Mesenteric fat pad (tissue), 1 donor: ENCODE results near the gene SLC43A2. TPM values are rescaled to one million over a fixed set of nuclear protein-coding genes. Genes with fewer than 3 reads are reported as not detected.

Experiments used
- DNase-seq: peaks from one replicate; pipeline ENCODE4 v3.0.0-alpha.2; 2020; ENCODE audit warnings: low spot score
- total RNA-seq: library from RNA; stranded (reverse); fragmentation: NEBNext Ultra II Directional; extraction: Animal tissue kit (Norgen Biotek cat#: 25700); gene quantifications from one replicate; pipeline ENCODE4 v1.2.1, GENCODE V29; 2021
- donor health status: DM: yes; HTN: yes; CAD: no.

Gene SLC43A2
- total RNA-seq, 1 donor from 2014 or later = 31.4 TPM

DNA sequence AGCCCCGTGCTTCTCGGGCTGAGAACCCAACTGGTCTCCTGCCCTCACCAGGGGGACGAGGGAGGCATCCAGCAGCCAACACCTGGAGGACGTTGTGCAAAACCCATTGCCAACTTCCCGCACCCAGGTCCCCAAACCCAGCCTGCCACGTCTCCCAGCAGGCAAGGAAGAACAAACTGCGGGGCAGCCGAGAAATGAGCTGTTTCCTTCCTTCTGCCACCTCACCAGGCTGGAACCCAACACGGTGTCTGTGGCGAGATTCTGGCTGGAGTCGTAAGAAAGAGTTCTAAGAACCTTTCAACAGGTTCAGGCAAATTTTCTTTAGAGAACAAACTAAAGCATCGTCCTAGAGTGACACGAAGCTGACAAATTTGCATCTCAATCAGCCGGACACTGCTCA lies 3.6 kb downstream of the SLC43A2 start:
- no peak for DNase-seq

DNA sequence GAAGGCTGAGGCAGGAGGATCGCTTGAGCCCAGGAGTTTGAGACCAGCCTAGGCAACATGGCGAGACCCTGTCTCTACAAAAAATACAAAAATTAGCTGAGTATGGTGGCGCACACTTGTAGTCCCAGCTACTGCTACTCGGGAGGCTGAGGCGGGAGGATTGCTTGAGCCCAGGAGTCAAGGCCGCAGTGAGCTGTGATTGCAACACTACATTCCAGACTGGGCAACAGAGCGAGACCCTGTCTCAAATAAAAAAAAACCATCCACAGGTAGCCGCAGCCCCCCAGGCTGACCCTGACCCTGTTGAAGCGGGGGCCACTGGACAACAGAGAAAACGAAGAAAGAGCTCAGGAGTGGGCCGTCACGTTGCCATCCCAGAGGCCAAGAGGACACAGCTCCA lies 4.0 kb downstream of the SLC43A2 start:
- no peak for DNase-seq

DNA sequence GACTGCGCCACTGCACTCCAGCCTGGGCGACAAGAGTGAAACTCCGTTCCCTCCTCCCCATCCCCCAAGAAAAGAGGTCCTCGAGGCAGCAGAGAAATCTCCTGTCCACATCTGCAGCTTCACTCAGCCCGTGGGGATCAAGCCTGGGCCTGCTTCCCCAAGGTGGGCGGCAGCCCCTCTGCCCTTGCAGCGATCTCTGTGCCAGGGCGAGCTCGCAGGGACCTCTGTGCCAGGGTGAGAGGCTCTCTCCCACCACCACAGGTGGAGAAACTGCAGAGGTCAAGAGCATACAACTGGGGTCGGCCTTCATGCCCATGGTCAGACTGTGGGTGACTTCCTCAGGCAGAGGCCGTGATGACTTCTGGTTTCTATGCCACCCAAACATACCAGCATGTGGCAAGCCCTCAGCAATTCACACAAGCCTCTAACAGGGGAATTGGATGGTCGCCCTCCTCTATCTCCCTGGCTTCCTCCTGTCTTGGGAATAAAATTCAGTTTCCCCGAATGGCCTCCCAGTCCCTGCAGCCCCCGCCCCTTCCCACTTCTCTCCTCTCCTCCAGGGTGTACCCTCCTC lies 5.5 kb downstream of the SLC43A2 start:
- DNase-seq = no peak

DNA sequence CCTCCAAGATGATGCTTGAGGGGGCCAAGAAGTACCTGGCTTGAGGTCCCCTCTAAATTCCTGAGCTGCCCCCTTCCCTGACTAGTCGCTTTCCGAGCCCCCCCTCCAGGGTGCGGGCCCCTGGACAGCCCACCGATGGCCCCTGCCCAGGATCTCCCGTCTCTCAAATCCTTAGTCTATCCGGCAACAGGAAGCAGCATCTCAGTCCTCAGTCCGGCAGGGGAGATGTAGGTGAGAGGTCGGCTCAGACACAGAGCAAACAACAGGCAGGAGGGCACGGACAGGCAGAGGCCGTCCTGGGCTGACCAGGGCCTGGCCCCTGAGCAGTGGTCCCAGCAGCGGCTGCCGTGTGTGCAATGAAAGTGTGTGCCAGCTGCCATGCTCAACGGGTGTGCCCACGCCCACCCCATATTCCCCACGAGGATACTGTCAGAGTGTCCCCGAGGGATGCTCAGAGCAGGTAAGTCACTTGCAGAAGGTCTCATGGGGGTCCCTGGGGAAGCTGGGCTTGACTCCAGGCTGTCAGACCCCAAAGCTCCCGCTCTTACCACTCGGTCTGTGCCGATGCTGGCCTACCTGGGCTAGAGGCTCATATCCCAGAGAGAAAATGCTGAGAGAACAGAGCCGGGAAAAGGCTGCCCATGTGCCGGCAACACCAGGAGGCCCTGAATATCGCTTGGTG lies 7.2 kb downstream of the SLC43A2 start:
- no peak for DNase-seq

DNA sequence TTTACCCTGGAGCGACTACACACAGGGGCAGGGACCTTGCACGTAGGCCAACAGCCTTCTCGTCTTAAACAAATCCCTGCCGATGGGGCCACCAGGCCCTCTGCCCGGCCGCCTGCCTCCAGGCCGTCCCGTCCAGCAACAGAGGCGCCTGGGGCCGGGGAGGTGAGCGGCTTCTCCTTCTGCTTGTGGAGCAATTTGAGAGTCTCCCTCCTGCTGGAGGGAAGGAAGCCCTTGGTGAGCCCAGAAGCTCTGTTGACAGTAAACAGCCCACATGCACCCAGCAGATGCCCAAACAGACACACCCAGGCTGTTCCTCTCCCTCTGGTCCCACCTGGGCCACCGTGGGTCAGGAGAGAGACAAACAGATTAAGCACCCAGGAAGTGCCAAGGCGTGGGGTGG lies 8.1 kb downstream of the SLC43A2 start:
- DNase-seq = no peak

DNA sequence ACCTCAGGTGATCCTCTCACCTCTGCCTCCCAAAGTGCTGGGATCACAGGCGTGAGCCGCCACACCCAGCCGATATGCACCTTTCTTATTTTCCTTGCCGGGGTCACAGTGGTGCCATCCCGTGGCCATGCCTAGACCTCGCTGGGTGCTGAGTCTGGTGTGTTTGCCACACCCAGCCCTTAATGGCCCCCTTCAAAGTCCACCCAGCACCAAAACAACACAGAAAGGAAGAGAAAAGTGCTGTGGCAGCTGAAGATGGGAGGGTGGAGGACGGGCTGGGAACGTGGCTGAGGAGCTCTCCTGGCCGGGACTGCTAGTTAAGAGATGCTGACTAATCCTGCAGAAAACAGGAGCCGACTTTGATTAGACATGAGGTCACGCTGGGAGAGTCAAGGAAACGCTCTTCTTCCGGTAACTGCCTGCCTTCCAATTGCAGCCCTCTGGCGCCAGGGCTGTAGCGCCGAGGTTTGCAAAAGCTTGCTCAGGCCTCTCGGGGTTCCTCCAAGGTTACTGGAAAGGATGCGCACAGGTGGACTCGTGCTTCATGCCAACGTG lies 10.9 kb downstream of the SLC43A2 start:
- no peak for DNase-seq

DNA sequence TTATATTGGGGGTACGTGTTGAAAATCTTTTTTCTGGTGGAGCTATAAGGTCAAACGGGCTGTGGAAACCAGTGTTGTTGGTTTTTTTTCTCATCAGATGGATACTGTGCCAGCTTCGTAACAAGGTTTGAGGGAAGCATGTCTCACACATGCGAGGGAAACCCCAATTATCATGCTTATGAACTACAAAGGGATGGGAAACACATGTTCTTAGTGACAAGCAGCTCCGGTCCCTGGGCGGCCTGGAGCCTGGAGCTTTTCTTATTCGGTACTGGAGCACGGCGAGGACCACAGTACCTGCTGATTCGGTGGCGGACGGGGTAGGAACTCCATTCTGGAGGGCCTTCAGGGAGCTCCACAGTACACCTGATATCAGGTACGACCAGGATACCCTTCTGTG lies 12.5 kb downstream of the SLC43A2 start:
- DNase-seq = no peak

DNA sequence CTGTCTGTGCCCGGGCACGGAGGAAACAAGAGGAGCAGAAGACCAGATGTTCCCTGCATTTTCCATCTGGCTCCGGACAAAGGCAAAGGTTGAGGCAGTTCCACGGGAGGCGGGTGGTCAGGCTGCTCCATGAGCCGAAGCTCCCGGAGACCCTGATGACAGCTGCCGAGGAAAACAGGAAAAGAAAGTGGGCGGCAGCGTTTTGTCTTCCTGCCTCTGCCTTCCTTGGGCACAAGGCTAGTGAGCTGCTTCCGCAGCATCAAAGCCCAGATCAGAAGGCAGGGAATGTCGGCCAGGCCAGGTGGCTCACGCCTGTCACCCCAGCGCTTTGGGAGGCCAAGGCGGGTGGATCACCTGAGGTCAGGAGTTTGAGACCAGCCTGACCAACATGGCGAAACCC lies 16.2 kb downstream of the SLC43A2 start:
- DNase-seq = no peak

DNA sequence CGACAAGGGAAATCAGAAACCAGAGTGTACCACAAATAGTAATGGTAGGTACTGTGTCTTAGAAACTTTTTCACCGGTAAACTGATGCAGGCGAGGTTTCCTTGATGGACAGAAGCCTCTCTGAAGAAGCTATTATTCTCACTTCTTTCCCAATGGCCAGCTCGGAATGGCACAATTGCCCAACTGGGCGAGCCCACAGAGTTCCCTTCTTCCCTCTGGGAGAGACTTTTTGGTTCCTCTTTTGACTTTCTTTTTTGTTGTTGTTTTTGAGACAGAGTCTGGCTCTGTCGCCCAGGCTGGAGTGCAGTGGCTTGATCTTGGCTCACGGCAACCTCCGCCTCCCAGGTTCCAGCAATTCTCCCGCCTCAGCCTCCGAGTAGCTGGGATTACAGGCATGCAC lies 16.9 kb downstream of the SLC43A2 start:
- no peak for DNase-seq

DNA sequence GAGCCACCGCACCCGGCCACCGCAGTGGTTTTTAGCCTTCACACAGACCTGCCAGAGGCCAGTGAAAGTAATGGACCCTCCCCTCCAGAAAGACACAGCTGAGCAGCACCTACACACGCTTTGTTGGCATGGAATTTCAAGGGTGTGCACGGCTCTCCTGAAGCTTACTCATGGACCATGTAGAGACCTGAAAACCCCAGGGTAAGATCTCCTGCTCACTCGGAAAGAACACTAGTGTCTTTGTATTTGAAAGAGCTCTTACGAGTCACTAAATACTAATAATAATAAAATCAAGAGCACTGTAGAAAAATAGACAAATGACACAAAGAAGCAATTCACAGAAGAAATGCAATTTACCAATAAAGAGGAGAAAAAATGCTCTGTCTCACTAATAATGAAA lies 20.0 kb downstream of the SLC43A2 start:
- DNase-seq = no peak

DNA sequence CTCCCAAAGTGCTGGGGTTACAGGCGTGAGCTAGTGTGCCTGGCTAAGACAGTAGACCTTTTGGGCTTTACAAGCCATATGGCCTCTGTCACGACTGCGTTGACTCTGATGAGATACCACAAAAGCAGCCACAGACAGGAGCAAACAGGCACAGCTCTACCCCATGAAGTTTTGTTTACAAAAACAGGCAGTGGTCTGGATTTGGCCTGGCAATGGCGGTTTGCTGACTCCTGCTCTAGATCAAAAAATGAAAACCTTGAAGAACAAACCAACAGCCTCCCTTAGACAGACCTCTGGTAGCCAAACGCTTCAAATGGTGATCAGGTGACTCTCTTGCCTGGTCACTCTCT lies 20.7 kb downstream of the SLC43A2 start:
- DNase-seq = no peak

DNA sequence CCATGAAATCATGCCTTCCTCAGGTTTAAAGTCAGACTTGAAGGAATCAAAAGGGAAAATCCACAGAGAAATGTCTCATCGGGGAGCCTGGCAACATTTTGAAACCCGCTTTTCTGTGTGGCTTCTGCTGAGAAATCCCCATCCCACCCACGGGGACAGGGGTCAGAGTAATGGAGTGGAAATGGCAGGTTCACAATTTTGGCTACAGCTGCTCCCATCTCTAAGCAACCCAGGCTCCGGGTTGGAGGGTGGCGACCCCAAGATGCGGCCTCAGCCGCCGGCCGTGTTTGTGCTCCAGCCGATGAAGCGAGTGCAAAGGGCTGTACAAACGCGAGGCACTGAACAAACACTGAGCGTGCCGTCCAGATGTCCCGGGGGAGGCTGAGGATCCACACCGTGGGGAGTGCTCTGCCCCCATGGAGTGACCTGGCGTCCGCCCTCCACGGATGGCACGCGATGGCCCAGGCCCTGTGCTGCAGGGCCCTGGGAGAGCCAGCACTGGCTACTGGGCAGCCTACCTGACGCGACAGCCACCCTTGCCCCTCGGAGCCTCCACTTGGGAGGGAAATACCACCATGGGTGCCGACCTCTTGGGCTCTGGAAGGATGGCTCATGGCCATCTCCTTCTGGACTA lies 22.2 kb downstream of the SLC43A2 start:
- DNase-seq = no peak

DNA sequence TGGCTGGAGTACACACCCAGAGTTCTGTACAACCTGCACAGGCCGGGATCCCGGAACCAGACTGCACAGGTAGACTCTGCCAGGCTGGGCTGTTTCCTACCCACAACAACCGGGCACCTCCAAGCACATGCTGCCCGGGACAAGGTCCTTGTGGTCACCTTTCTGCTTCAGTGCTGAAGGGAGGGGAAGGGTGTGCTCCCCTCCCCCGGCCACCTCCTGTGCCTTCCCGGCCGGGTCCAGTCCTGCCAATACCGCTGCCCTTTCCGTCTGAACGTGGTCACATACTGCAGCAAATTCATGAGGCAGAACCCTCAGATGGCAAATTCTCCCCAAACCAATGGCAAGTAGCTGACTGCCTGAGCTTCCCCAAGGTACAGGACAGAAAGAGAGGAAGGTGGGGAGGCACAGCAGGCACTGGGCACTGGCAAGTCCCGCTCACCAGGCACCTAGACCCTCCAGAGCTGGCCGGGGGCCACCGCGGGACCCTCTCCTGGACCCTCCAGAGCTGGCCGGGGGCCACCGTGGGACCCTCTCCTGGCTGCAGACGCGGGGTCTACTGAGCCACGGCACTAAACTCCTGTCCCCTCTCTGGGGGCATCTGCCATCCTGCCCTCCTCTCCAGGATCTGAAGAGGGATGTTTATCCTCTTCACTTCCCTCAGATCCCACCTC lies 22.8 kb downstream of the SLC43A2 start:
- no peak for DNase-seq

DNA sequence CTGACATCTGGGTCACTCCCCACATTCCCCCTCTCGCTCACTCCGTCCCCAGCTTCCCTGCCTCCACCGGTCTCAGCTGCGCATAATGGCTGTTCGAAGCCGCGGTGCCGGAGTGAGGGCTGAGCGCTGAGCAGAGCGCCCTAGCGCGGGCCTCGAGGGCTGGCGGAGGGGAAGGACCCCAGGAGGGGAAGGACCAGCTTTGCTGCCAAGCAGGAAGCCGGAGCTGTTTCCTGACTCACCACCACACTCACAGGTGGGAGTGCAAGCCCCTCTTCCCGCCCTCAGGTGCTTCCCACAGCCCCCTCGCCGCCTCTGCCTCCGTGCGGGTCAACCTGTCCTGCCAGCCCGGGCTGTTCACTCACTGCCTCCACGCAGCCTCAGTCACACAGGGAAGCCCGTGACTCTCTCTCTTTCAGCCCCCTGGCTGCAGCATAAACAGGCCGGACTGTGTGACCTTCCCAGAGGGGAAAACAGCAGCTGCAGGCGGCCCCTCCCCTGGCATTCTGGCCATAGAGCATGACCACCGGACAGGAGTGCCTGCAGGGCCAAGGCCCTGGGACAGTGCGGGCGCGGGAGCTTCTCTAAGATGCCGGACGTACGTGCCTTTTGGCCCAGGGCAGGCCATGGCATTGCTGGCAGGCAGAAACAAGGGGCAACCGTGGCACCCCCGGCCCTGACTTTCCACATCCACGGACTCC lies 23.7 kb downstream of the SLC43A2 start:
- no peak for DNase-seq

DNA sequence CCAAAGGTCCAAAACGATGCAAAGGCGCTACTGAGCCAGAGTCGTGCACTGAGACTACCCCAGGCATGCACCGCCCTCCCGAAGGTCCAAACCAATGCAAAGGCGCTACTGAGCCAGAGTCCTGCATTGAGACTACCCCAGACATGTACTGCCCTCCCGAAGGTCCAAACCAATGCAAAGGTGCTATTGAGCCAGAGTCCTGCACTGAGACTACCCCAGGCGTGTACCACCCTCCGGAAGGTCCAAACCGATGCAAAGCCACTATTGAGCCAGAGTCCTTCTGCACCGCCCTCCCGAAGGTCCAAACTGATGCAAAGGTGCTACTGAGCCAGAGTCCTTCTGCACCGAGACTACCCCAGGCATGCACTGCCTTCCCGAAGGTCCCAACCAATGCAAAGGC lies 27.1 kb downstream of the SLC43A2 start:
- no peak for DNase-seq

DNA sequence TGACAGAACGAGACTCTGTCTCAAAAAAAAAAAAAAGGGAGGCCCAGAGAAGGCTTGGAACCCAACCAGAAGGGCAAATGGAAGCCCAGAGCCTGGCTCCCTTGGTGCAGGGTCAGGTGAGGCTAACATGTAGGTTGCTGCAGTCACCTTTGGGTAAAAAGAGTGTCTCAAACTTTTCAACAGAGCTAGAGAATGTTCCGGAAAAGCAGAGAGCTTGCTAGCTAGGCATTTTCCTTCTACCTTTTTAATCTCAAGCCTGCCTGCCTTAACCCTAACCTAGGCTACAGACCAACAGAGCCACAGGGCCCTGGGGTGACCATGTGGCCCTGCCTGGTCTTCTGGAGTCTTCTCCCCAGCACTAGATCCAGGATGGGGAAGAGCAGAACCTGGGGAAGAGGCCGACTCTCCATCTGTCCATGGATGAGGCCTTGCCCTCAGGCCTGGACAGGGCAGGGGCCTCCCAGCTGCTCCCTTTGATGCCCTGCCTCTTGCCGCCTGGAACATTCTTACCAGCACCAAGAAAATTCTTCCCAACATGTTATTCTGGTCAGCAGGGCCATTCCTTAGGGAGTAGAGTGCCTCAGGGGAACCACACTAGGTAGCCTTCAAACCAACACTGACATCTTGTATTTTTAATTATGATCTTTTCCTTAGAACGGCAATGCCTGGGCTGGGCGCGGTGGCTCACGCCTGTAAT lies 30.1 kb downstream of the SLC43A2 start:
- DNase-seq = no peak

DNA sequence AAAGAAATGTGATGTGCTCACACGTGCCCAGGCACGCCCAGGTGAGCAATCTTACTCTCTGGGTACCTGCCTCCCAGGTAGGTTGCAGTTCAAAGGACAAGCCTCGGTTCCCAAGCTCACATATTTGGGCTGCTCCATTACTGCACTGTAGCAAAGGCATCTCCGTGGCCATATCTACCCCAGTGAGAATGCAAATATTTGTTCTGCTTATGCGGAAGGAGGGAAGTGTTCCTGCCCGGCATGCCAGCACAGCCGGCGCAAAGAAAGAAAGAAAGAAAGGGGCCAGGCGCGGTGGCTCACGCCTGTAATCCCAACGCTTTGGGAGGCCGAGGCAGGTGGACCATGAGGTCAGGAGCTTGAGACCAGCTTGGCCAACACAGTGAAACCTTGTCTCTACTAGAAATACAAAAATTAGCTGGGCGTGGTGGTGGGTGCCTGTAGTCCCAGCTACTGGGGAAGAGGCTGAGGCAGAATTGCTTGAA lies 30.7 kb downstream of the SLC43A2 start:
- DNase-seq = no peak

DNA sequence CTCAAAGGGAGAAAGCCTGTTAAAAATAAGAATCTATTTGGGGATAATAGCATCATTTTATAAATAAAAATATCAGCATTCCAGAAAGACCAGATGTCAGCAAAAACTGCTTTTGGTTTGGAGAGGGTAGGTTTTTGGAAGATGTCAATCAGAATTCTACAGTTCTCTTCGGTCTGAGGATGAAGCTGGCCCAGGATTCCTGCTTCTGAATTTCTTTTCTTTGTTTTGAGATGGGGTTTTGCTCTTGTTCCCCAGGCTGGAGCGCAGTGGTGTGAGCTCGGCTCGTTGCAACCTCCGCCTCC lies 35.1 kb downstream of the SLC43A2 start:
- DNase-seq = no peak

DNA sequence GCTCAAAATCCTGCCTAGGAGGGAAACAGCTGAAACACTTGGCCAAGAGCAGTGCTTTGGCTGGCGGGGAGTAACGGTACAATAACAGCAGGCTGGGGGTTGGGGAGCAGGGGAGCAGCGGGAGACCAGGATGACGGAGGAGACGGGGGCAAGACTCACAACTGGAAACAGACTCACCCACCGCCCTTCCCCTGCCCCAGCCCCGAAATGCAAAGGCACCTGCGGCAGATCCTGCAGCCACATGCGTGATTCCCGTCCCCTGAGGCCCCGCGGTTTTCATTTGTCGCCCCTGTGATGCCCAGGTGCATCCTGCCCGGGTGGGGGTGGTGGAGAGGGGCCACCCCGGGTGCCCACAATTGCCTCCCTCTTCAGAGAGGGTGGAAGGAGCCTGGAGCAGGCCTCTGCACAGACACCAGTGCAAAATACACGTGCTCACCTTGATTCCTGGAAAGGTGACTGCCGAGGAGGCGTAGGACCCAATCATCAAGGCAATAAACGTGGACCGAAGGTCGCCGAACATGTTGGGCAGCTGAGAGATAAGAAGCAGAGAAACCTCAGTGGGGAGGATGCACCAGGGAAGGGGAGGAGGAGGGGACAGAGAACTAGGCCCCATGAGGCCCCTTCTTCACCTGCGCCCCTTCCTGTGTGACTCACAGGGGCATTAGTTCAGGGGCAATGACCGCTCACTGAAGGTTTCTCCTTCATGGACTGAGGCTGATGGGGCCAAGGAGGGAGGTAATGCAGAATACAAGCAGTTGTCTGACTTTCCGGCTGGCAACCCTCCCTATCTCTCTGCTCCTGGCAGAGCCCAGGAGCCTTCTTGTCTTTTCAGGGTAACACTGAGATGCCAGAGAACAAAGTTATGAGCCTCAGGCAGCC lies 35.6 kb downstream of the SLC43A2 start:
- no peak for DNase-seq

DNA sequence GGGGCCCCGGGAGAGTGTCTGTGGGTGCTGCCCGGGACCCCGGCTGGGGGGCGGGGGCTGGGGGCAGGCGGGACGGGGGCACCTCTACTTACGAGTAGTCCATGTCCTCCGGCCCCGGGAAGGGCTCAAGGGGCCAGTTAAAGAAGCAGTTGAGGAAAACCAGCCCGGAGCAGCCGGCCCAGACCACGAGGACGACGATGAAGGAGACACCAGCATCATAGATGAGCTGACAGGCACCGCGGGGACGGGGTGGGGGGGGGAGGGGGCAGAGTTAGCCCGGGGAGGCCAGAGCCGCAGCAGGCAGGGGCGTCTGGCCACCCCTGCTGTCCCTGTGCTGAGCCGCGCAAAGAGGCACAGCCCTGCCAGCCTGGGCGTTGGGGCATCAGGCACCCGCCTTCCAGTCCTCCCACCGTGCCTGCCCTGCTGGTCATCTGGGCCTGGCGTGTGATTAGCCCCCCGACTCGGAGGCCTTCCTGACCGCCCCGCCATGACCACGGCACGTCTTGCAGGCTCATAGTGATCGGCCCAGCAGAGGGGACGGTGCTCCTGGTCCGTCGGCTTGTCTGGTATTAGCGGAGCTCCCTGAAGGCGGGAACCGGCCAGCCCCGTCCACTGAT lies 37.1 kb downstream of the SLC43A2 start:
- DNase-seq = no peak
